ENCODE measurements around the gene FBXO15.

Gene FBXO15

DNA sequence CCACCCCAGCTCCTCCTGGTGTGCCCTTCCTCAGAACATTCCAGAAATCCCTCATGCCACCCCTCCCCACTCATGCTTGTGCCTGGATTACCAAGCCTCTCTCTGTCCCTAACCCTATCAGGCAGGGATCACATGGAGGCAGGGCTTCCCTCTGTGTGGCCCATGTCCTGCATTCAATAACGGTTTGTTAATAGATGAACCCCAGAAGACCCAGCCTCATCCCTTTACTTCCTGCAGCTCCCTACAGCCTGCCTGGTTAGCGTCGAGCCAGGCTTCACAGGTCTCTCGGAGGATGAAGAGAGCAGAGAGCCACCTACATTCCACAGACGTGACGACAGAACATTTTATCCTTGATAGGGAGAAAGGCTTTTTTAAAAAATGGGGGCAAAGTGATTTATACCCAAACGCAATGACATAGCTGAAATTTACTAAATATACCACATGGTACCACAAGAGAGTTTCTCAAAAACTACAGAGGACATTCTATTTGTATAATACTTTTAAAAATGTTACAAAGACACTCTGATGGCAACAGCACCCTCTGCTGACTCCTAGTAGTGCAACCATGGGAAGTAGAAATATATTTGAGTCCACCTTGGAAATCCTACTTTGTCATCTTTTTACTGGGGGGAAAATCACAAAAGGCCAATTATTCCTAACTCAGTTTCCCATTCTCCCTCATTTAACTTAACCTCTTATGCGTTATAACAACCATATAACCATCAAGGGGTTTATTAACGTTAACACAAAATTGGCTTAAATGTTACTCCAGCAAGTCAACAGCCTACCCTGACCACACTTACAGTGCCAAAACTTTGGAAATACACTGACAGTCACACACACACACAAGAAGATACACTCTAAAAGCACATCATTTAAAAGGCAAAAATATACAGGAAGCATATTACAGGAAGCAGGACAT is 30.7 kb downstream of the FBXO15 start:
- TF ChIP-seq OSR1 (CRISPR knock-in tag; IDR thresholded peaks at IDR 0.05): no peak
- ATAC-seq: peak; percentile 73

GRCh38 chr18:74115046-74115445 is 32.6 kb downstream of the FBXO15 start:
- ATAC-seq: peak; percentile 47; the same call in 1 of the 3 replicates
- no peak for TF ChIP-seq ZNF565 (CRISPR knock-in tag; conservative IDR thresholded peaks at IDR 0.05; ENCODE audit: low read depth)
- TF ChIP-seq, protein P1, sequence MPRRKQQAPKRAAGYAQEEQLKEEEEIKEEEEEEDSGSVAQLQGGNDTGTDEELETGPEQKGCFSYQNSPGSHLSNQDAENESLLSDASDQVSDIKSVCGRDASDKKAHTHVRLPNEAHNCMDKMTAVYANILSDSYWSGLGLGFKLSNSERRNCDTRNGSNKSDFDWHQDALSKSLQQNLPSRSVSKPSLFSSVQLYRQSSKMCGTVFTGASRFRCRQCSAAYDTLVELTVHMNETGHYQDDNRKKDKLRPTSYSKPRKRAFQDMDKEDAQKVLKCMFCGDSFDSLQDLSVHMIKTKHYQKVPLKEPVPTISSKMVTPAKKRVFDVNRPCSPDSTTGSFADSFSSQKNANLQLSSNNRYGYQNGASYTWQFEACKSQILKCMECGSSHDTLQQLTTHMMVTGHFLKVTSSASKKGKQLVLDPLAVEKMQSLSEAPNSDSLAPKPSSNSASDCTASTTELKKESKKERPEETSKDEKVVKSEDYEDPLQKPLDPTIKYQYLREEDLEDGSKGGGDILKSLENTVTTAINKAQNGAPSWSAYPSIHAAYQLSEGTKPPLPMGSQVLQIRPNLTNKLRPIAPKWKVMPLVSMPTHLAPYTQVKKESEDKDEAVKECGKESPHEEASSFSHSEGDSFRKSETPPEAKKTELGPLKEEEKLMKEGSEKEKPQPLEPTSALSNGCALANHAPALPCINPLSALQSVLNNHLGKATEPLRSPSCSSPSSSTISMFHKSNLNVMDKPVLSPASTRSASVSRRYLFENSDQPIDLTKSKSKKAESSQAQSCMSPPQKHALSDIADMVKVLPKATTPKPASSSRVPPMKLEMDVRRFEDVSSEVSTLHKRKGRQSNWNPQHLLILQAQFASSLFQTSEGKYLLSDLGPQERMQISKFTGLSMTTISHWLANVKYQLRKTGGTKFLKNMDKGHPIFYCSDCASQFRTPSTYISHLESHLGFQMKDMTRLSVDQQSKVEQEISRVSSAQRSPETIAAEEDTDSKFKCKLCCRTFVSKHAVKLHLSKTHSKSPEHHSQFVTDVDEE (CRISPR knock-in tag; IDR thresholded peaks at IDR 0.05): no peak
- TF ChIP-seq RARB (CRISPR knock-in tag; IDR thresholded peaks at IDR 0.05): no peak
- no peak for TF ChIP-seq ISL1 (CRISPR knock-in tag; IDR thresholded peaks at IDR 0.05)
- no peak for TF ChIP-seq SNAI2 (CRISPR knock-in tag; IDR thresholded peaks at IDR 0.05)
- TF ChIP-seq TOX (CRISPR knock-in tag; IDR thresholded peaks at IDR 0.05; ENCODE audit: borderline replicate concordance): no peak
- no peak for TF ChIP-seq PPARA (CRISPR knock-in tag; IDR thresholded peaks at IDR 0.05; ENCODE audit: borderline replicate concordance)
- no peak for TF ChIP-seq PATZ1 (CRISPR knock-in tag; IDR thresholded peaks at IDR 0.05; ENCODE audit: borderline replicate concordance)
- TF ChIP-seq CSRNP3 (CRISPR knock-in tag; IDR thresholded peaks at IDR 0.05): no peak
- no peak for TF ChIP-seq ZFP3 (CRISPR knock-in tag; IDR thresholded peaks at IDR 0.05)
- TF ChIP-seq, protein P2, sequence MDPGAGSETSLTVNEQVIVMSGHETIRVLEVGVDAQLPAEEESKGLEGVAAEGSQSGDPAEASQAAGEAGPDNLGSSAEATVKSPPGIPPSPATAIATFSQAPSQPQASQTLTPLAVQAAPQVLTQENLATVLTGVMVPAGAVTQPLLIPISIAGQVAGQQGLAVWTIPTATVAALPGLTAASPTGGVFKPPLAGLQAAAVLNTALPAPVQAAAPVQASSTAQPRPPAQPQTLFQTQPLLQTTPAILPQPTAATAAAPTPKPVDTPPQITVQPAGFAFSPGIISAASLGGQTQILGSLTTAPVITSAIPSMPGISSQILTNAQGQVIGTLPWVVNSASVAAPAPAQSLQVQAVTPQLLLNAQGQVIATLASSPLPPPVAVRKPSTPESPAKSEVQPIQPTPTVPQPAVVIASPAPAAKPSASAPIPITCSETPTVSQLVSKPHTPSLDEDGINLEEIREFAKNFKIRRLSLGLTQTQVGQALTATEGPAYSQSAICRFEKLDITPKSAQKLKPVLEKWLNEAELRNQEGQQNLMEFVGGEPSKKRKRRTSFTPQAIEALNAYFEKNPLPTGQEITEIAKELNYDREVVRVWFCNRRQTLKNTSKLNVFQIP (CRISPR knock-in tag; IDR thresholded peaks at IDR 0.05; ENCODE audit: borderline replicate concordance, low read depth): no peak
- TF ChIP-seq, protein P3, sequence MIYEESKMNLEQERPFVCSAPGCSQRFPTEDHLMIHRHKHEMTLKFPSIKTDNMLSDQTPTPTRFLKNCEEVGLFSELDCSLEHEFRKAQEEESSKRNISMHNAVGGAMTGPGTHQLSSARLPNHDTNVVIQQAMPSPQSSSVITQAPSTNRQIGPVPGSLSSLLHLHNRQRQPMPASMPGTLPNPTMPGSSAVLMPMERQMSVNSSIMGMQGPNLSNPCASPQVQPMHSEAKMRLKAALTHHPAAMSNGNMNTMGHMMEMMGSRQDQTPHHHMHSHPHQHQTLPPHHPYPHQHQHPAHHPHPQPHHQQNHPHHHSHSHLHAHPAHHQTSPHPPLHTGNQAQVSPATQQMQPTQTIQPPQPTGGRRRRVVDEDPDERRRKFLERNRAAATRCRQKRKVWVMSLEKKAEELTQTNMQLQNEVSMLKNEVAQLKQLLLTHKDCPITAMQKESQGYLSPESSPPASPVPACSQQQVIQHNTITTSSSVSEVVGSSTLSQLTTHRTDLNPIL (CRISPR knock-in tag; IDR thresholded peaks at IDR 0.05; ENCODE audit: low read depth): no peak
- no peak for TF ChIP-seq ZNF70 (CRISPR knock-in tag; IDR thresholded peaks at IDR 0.05)
- TF ChIP-seq CSDC2 (CRISPR knock-in tag; IDR thresholded peaks at IDR 0.05): no peak
- no peak for TF ChIP-seq ESRRG (CRISPR knock-in tag; IDR thresholded peaks at IDR 0.05)
- TF ChIP-seq BACH2 (CRISPR knock-in tag; IDR thresholded peaks at IDR 0.05; ENCODE audit: borderline replicate concordance): no peak
- no peak for TF ChIP-seq ZC3H10 (CRISPR knock-in tag; IDR thresholded peaks at IDR 0.05)
- TF ChIP-seq ZFP30 (CRISPR knock-in tag; IDR thresholded peaks at IDR 0.05): no peak

GRCh38 chr18:74114116-74114515 is 33.5 kb downstream of the FBXO15 start:
- no peak for ATAC-seq

More at GRCh38 chr18:74114116-74114515, 33.5 kb downstream of the FBXO15 start:
- TF ChIP-seq ZFP3 (CRISPR knock-in tag; IDR thresholded peaks at IDR 0.05) (no peak), CSRNP3 (CRISPR knock-in tag; IDR thresholded peaks at IDR 0.05) (no peak), PPARA (CRISPR knock-in tag; IDR thresholded peaks at IDR 0.05; ENCODE audit: borderline replicate concordance) (no peak), GLIS3 (CRISPR knock-in tag; IDR thresholded peaks at IDR 0.05) (no peak), TCF4 (CRISPR knock-in tag; IDR thresholded peaks at IDR 0.05; ENCODE audit: borderline replicate concordance) (no peak)
- TF ChIP-seq, protein P1 (CRISPR knock-in tag; IDR thresholded peaks at IDR 0.05): no peak

All from SK-N-SH treated with all-trans-retinoic acid at 6 μM for 48 hours (cell line).